Caco-2 (cell line): ENCODE measurements around the gene TMEM98. TPM values are rescaled to one million over a fixed set of nuclear protein-coding genes. Genes with fewer than 3 reads are reported as not detected.
A peak's percentile ranks its signal among the peaks of the same experiment; 100 is the strongest.

Experiments
- BruUV-seq: library from RNA; stranded (reverse); fragments of 400-500 nt; replicated peaks from 2 replicates; lab custom pipeline; 2021; lab: Mats Ljungman, UMichigan
- CTCF ChIA-PET: fragments of 300-600 bp; sonication (Branson Sonifier 250); formaldehyde crosslinking; loops from one replicate; lab custom pipeline; 2022; ENCODE audit warnings: antibody characterized with exemption; lab: Charles Lee
- POLR2A ChIA-PET: fragments of 300-600 bp; sonication (Branson Sonifier 250); formaldehyde crosslinking; loops from one replicate; lab custom pipeline; 2022; ENCODE audit warnings: antibody characterized with exemption; lab: Charles Lee
- DNase-seq, 2 experiments: peaks; one replicate each; pipeline versions ENCODE4 v3.0.0 to v3.0.0-alpha.2; 2020 to 2022
- H3K27me3 ChIP-seq: replicated peaks from 2 replicates; pipeline ENCODE4 v1.6.0; 2011; ENCODE audit warnings: low read length; ENCODE audit not compliant: control insufficient read depth, insufficient read depth
- H3K36me3 ChIP-seq: 2 replicates; pipeline ENCODE4 v1.5.1; 2011; ENCODE audit warnings: low read length; ENCODE audit not compliant: control insufficient read depth, insufficient read depth
- H3K4me1 ChIP-seq: fragments of 250-450 bp; sonication (Bioruptor Pico); 2 replicates; pipeline ENCODE4 v1.5.1; 2020; ENCODE audit warnings: mild to moderate bottlenecking
- H3K4me3 ChIP-seq: 2 replicates; pipeline ENCODE4 v1.5.1; 2011; ENCODE audit warnings: low read depth, mild to moderate bottlenecking, control low read depth, low read length
- H3K9me3 ChIP-seq: fragments of 250-450 bp; sonication (Bioruptor Pico); 2 replicates; pipeline ENCODE4 v1.5.1; 2020; ENCODE audit warnings: mild to moderate bottlenecking, moderate library complexity
- H3K27ac Mint-ChIP-seq: one replicate; pipeline ENCODE4 v1.8.0; 2022; ENCODE audit warnings: mixed read lengths; ENCODE audit not compliant: unreplicated experiment
- H3K27me3 Mint-ChIP-seq: one replicate; pipeline ENCODE4 v1.8.0; 2022; ENCODE audit warnings: mixed read lengths; ENCODE audit not compliant: insufficient read depth, unreplicated experiment
- H3K36me3 Mint-ChIP-seq: one replicate; pipeline ENCODE4 v1.8.0; 2022; ENCODE audit warnings: mild to moderate bottlenecking, mixed read lengths; ENCODE audit not compliant: insufficient read depth, unreplicated experiment
- H3K4me1 Mint-ChIP-seq: one replicate; pipeline ENCODE4 v1.8.0; 2022; ENCODE audit warnings: low read depth, mixed read lengths; ENCODE audit not compliant: unreplicated experiment
- H3K4me3 Mint-ChIP-seq: one replicate; pipeline ENCODE4 v1.8.0; 2022; ENCODE audit warnings: mild to moderate bottlenecking, moderate library complexity, mixed read lengths; ENCODE audit not compliant: unreplicated experiment
- H3K9me3 Mint-ChIP-seq: one replicate; pipeline ENCODE4 v1.8.0; 2022; ENCODE audit warnings: mixed read lengths; ENCODE audit not compliant: unreplicated experiment
- intact Hi-C: fragments of 100-400 bp; cut with micrococcal nuclease; formaldehyde crosslinking; loops from one replicate; pipeline ENCODE4 v1.10.0; 2022; ENCODE audit not compliant: unreplicated experiment
- total RNA-seq: library from RNA; stranded (reverse); gene quantifications from 2 replicates; pipeline ENCODE4 v1.2.3, GENCODE V29; 2022
- TF ChIP-seq, protein P1 (sequence below), 2 experiments: fragments of 200-600 bp in 1 of 2; IDR thresholded peaks; 1 replicate in 1 of 2; 2 replicates in 1 of 2; pipeline versions ENCODE4 v1.5.1 to v1.8.0; 2011 to 2022; ENCODE audit warnings: antibody characterized with exemption in 1 of 2, control low read depth in 1 of 2, inconsistent platforms in 1 of 2, low read depth in 1 of 2, low read length in 1 of 2, mild to moderate bottlenecking in 1 of 2, moderate library complexity in 1 of 2; ENCODE audit not compliant: insufficient read depth in 1 of 2, severe bottlenecking in 1 of 2, unreplicated experiment in 1 of 2

Gene TMEM98
- total RNA-seq, 1 experiment from 2014 or later, result 229 TPM

DNA sequence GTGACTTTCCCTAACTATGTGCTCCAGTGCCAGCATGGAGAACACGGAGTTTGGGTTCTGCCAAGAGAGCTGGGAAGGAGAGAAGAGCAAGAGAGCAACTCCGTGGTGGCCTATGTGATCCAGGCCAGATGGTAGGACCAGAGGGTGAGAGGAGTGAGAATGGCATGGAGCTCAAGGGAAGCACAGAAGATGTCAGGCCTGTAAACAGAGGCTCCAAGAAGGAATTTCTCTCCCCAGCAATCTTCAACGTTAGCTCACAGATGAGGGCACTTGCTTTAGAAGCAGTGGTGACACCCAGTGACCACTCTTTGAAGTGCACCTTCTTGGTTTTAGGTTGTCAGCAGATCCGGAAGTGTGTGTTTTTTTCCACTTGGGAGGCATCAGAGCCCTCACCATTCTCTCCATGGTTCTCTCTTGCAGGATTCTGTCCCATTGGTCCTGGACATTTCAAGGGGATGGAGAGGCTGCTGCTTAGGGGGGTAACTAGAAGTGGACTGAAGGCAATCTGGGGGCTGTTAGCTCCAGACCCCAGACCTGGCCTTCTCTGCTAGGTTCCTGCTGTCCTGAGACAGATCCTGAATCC is 18.1 kb upstream of the TMEM98 start:
- no peaks in the 10 kb centered on the region for H3K36me3 Mint-ChIP-seq
- intact Hi-C loops, result loop anchor here (1.0 to 10.0 kb wide), 5 partner anchors 17 to 235 kb away; partner anchors contain the start of gene MYO1D
- Histone ChIP-seq H3K36me3 (no peaks in the 10 kb centered on the region), H3K4me3 (no peak overlapping the region), H3K9me3 (no peaks in the 10 kb centered on the region), H3K27me3 (no peaks in the 10 kb centered on the region), H3K4me1 (peaks cover 37% of the 10 kb centered on the region)
- ChIA-PET POLR2A (interaction anchor here (1.1 kb wide), 1 partner anchor 33 kb away, joined by 5 read pairs; the partner anchor contains the start of gene MYO1D), CTCF (interaction anchor here (0.5 to 1.7 kb wide), 17 partner anchors 11 to 423 kb away, joined by 3 to 55 read pairs (median 4); partner anchors contain the start of genes CDK5R1, MYO1D and TMEM98)
- H3K4me1 Mint-ChIP-seq, result peaks cover 19% of the 10 kb centered on the region
- no TSS peak for BruUV-seq
- H3K27ac Mint-ChIP-seq, result no peak overlapping the region
- H3K27me3 Mint-ChIP-seq, result no peaks in the 10 kb centered on the region
- TF ChIP-seq, protein P1, sequence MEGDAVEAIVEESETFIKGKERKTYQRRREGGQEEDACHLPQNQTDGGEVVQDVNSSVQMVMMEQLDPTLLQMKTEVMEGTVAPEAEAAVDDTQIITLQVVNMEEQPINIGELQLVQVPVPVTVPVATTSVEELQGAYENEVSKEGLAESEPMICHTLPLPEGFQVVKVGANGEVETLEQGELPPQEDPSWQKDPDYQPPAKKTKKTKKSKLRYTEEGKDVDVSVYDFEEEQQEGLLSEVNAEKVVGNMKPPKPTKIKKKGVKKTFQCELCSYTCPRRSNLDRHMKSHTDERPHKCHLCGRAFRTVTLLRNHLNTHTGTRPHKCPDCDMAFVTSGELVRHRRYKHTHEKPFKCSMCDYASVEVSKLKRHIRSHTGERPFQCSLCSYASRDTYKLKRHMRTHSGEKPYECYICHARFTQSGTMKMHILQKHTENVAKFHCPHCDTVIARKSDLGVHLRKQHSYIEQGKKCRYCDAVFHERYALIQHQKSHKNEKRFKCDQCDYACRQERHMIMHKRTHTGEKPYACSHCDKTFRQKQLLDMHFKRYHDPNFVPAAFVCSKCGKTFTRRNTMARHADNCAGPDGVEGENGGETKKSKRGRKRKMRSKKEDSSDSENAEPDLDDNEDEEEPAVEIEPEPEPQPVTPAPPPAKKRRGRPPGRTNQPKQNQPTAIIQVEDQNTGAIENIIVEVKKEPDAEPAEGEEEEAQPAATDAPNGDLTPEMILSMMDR (IDR thresholded peaks at IDR 0.05; ENCODE audit: insufficient read depth in 1 of 2, low read depth in 1 of 2, low read length in 1 of 2, severe bottlenecking in 1 of 2, unreplicated experiment in 1 of 2), result peak; percentile 84
- H3K9me3 Mint-ChIP-seq, result no peaks in the 10 kb centered on the region
- DNase-seq, result peak; percentile 88 to 90
- no peak overlapping the region for H3K4me3 Mint-ChIP-seq

DNA sequence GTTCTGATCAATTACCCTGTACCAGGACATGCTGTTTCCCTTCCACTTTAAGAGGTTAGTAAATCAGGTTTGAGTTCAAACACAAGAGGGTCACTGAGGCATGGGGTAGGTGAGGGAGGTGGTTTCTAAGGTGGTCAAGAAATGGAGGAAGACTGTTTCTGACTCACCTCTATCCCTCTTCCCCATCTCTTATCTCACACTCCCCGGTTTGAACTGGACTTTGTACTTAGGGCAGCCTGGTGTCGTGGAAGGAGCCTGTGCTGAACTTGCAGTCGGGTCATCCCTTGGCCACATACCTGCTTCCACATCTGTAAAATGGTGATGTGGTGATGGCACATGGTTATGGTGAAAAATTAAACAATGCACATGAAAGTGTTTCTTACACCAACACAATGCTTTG is 17.2 kb upstream of the TMEM98 start:
- H3K4me1 ChIP-seq, result peaks cover 34% of the 10 kb centered on the region
- peak; percentile 30 to 54 for DNase-seq
- Mint-ChIP-seq H3K4me3 (no peak overlapping the region), H3K4me1 (peaks cover 14% of the 10 kb centered on the region), H3K36me3 (no peaks in the 10 kb centered on the region), H3K27ac (no peak overlapping the region), H3K27me3 (no peaks in the 10 kb centered on the region), H3K9me3 (no peaks in the 10 kb centered on the region)
- BruUV-seq, result no TSS peak
- TF ChIP-seq, protein P1 (IDR thresholded peaks at IDR 0.05; ENCODE audit: insufficient read depth in 1 of 2, low read depth in 1 of 2, low read length in 1 of 2, severe bottlenecking in 1 of 2, unreplicated experiment in 1 of 2), result no peak
- no peaks in the 10 kb centered on the region for H3K36me3 ChIP-seq
- ChIA-PET CTCF (interaction anchor here (1.3 kb wide), 1 partner anchor 34 kb away, joined by 55 read pairs; the partner anchor contains the start of gene MYO1D), POLR2A (no interaction called here)
- no peaks in the 10 kb centered on the region for H3K27me3 ChIP-seq
- H3K4me3 ChIP-seq, result no peak overlapping the region
- no peaks in the 10 kb centered on the region for H3K9me3 ChIP-seq
- intact Hi-C loops, result loop anchor here (1.0 to 10.0 kb wide), 5 partner anchors 16 to 236 kb away; partner anchors contain the start of gene MYO1D

DNA sequence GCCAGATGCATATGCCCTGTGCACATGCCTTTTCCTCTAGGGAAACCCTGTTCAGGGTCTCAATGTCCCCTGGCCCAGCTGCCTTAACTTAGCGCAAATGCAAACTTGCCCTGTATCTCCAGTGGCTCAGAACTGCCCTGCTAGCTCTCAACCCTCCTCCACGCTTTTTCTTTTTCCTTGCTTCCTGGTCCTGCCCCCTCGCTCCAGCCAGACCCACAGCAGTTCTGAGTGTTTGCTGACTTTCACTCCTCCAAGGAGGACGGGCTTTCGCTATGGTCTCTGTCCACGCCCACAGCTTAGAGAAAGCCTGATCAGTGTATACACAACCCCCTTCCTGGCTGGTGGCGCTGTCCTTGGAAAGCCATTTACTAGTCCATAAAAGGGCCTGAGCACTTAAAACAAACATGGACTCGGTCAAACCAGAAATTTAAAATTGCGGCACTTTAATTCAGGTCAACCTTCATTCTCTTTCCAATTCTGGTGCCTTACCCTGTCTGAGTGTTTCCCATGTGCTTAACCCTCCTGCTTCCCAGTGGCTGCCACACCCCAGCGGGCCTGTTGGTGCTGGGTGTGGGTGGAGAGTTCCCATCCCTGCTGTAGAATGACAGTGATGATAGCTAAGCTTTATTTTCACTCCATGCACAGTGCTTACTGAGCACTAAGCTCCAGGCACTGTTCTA is 15.6 kb upstream of the TMEM98 start:
- no peaks in the 10 kb centered on the region for H3K36me3 Mint-ChIP-seq
- peak overlapping the region; percentile 3 for H3K4me3 Mint-ChIP-seq
- peak; percentile 64 to 81 for DNase-seq
- H3K4me1 Mint-ChIP-seq, result peaks cover 14% of the 10 kb centered on the region
- H3K27me3 Mint-ChIP-seq, result no peaks in the 10 kb centered on the region
- CTCF ChIA-PET, result interaction anchor here (0.5 to 1.4 kb wide), 3 partner anchors 35 to 106 kb away, joined by 3 to 6 read pairs (median 4); partner anchors contain the start of gene MYO1D
- TF ChIP-seq, protein P1 (IDR thresholded peaks at IDR 0.05; ENCODE audit: insufficient read depth in 1 of 2, low read depth in 1 of 2, low read length in 1 of 2, severe bottlenecking in 1 of 2, unreplicated experiment in 1 of 2), result no peak
- H3K9me3 Mint-ChIP-seq, result no peaks in the 10 kb centered on the region
- peak overlapping the region; percentile 17 for H3K27ac Mint-ChIP-seq
- Histone ChIP-seq H3K27me3 (no peaks in the 10 kb centered on the region), H3K36me3 (no peaks in the 10 kb centered on the region), H3K4me1 (peaks cover 34% of the 10 kb centered on the region), H3K9me3 (no peaks in the 10 kb centered on the region), H3K4me3 (no peak overlapping the region)
- BruUV-seq, result no TSS peak
- POLR2A ChIA-PET, result interaction anchor here (0.5 kb wide), 1 partner anchor 84 kb away, joined by 8 read pairs; no protein-coding TSS in a partner anchor
- intact Hi-C loops, result loop anchor here (10.0 kb wide), 1 partner anchor 238 kb away; no protein-coding TSS in a partner anchor
